ENCODE measurements around the gene KRTAP5-5. TPM values are rescaled to one million over a fixed set of nuclear protein-coding genes. Genes with fewer than 3 reads are reported as not detected.

The KRTAP5-5 gene
- total RNA-seq, 2 donors from 2014 or later, result not detected

DNA sequence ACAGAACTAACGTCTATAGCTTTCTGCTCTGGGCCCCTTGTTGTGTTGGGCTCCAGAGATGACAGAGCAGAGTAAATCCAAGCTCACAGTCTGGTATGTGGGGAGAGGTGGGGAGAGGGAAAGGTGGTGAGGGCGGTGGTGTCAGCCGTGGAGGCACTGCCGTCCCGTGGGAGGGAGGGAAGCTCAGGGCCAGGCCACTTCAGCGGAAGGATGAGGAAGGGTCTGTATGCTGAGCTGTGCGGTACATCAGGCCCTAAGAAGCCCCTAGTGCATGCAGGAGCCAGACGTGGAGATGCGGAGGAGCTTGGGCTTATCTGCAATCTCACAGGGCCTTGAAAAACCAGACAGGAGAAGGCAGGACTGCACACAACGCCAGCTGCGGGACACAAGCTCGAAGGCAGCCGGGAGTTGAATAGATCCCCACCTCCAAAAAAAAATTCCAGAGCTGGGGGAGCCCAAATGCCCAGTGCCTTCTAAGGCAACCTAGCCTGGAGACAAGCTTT lies 1.5 kb downstream of the KRTAP5-5 start:
- DNase-seq, result no peak
- TF ChIP-seq, protein P1, sequence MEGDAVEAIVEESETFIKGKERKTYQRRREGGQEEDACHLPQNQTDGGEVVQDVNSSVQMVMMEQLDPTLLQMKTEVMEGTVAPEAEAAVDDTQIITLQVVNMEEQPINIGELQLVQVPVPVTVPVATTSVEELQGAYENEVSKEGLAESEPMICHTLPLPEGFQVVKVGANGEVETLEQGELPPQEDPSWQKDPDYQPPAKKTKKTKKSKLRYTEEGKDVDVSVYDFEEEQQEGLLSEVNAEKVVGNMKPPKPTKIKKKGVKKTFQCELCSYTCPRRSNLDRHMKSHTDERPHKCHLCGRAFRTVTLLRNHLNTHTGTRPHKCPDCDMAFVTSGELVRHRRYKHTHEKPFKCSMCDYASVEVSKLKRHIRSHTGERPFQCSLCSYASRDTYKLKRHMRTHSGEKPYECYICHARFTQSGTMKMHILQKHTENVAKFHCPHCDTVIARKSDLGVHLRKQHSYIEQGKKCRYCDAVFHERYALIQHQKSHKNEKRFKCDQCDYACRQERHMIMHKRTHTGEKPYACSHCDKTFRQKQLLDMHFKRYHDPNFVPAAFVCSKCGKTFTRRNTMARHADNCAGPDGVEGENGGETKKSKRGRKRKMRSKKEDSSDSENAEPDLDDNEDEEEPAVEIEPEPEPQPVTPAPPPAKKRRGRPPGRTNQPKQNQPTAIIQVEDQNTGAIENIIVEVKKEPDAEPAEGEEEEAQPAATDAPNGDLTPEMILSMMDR (conservative IDR thresholded peaks at IDR 0.05), result no peak
- Histone ChIP-seq H3K9ac (ENCODE audit: extremely low read depth, low read length, poor library complexity, severe bottlenecking) (no peak overlapping the region), H3K4me3 (ENCODE audit: low read length) (no peak overlapping the region), H3K27ac (ENCODE audit: low read depth, low read length) (no peak overlapping the region), H3K36me3 (ENCODE audit: control insufficient read depth, insufficient read depth, low read length) (no peaks in the 10 kb centered on the region), H3K4me1 (ENCODE audit: control insufficient read depth, insufficient read depth, low read length) (no peaks in the 10 kb centered on the region), H3K27me3 (ENCODE audit: control insufficient read depth, insufficient read depth, low read length, poor library complexity, severe bottlenecking) (peaks cover 25% of the 10 kb centered on the region), H3K9me3 (ENCODE audit: control insufficient read depth, low read length) (no peaks in the 10 kb centered on the region)
- no peak overlapping the region for H3K4me3 Mint-ChIP-seq
- H3K9me3 Mint-ChIP-seq, result no peaks in the 10 kb centered on the region
- WGBS, 2 experiments (ENCODE audit: insufficient coverage in 1 of 2, insufficient read length in 1 of 2), result 92 to 95% methylated on average over 12 to 13 of the region's 13 CpGs
- H3K36me3 Mint-ChIP-seq (ENCODE audit: low read depth), result no peaks in the 10 kb centered on the region
- H3K4me1 Mint-ChIP-seq, result peaks cover 2% of the 10 kb centered on the region
- H3K27me3 Mint-ChIP-seq (ENCODE audit: insufficient read depth), result peaks cover 47% of the 10 kb centered on the region
- H3K27ac Mint-ChIP-seq, result no peak overlapping the region

DNA sequence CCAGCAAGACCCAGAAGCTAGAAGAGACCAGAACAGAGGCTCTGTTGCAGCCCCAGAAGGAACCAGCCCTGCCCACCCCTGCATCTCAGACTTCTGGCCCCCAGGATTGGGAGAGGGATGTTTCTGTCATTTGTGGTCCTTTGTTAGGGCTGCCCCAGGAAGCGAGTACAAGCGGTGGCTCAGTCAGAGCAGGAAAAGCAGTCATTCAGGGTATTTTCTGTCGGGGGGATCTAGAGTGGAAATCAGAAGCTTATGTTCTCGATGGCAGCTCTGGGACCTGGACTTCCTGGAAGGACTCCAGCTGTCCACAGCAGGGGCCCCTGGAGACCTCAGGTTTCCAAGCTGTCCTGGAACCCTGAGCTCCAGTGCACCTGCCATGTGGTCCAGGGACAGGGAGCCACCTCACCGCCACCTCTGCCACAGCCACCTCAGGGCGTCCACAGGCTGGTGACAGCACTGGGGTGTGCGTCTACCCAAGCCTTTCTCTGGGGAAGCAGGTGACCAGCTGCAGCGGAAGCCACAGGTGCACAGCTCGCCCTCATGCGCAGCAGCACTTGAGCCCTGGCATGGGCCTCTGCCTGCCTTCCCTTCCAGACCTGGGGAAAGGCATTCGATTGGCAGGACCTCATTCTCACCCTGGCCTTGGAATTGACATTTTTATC lies 2.6 kb downstream of the KRTAP5-5 start:
- Mint-ChIP-seq H3K27ac (no peak overlapping the region), H3K27me3 (ENCODE audit: insufficient read depth) (peaks cover 44% of the 10 kb centered on the region), H3K36me3 (ENCODE audit: low read depth) (no peaks in the 10 kb centered on the region), H3K9me3 (no peaks in the 10 kb centered on the region), H3K4me1 (peaks cover 2% of the 10 kb centered on the region), H3K4me3 (no peak overlapping the region)
- no peaks in the 10 kb centered on the region for H3K9me3 ChIP-seq (ENCODE audit: control insufficient read depth, low read length)
- no peak overlapping the region for H3K27ac ChIP-seq (ENCODE audit: low read depth, low read length)
- no peak overlapping the region for H3K9ac ChIP-seq (ENCODE audit: extremely low read depth, low read length, poor library complexity, severe bottlenecking)
- H3K27me3 ChIP-seq (ENCODE audit: control insufficient read depth, insufficient read depth, low read length, poor library complexity, severe bottlenecking), result peaks cover 25% of the 10 kb centered on the region
- no peaks in the 10 kb centered on the region for H3K36me3 ChIP-seq (ENCODE audit: control insufficient read depth, insufficient read depth, low read length)
- no peak for DNase-seq
- TF ChIP-seq, protein P1 (conservative IDR thresholded peaks at IDR 0.05), result no peak
- no peak overlapping the region for H3K4me3 ChIP-seq (ENCODE audit: low read length)
- H3K4me1 ChIP-seq (ENCODE audit: control insufficient read depth, insufficient read depth, low read length), result no peaks in the 10 kb centered on the region
- 89 to 95% methylated on average over 6 to 11 of the region's 11 CpGs for WGBS, 2 experiments (ENCODE audit: insufficient coverage in 1 of 2, insufficient read length in 1 of 2)

DNA sequence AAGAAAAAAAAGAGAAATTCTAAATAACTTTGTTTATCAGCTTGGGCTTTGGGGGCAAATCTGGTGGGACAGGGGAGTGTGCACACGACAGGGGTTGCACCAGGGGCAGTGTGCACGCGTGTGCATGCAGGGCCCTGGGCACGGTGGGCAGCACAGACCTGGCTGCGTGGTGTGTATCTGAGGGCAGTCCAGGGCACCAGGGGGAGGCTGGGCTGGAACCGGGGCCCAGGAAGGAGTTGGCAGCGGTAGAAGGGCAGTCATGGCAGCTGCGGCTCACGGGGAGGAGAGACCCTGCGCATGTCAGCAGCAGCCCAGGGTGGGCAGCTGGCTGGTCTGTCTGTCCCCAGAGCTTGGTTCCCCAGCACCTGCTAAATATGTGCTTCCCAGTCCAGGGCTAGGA lies 4.3 kb downstream of the KRTAP5-5 start:
- Histone ChIP-seq H3K27me3 (ENCODE audit: control insufficient read depth, insufficient read depth, low read length, poor library complexity, severe bottlenecking) (peaks cover 25% of the 10 kb centered on the region), H3K9ac (ENCODE audit: extremely low read depth, low read length, poor library complexity, severe bottlenecking) (no peak overlapping the region), H3K36me3 (ENCODE audit: control insufficient read depth, insufficient read depth, low read length) (no peaks in the 10 kb centered on the region), H3K4me3 (ENCODE audit: low read length) (no peak overlapping the region), H3K27ac (ENCODE audit: low read depth, low read length) (no peak overlapping the region), H3K9me3 (ENCODE audit: control insufficient read depth, low read length) (no peaks in the 10 kb centered on the region), H3K4me1 (ENCODE audit: control insufficient read depth, insufficient read depth, low read length) (no peaks in the 10 kb centered on the region)
- WGBS, 2 experiments (ENCODE audit: insufficient coverage in 1 of 2, insufficient read length in 1 of 2), result 94 to 95% methylated on average over 6 to 10 of the region's 10 CpGs
- H3K36me3 Mint-ChIP-seq (ENCODE audit: low read depth), result no peaks in the 10 kb centered on the region
- H3K4me3 Mint-ChIP-seq, result no peak overlapping the region
- no peak overlapping the region for H3K27ac Mint-ChIP-seq
- peaks cover 38% of the 10 kb centered on the region for H3K27me3 Mint-ChIP-seq (ENCODE audit: insufficient read depth)
- H3K9me3 Mint-ChIP-seq, result no peaks in the 10 kb centered on the region
- peaks cover 2% of the 10 kb centered on the region for H3K4me1 Mint-ChIP-seq
- no peak for DNase-seq
- TF ChIP-seq, protein P1 (conservative IDR thresholded peaks at IDR 0.05), result no peak
